Liver (tissue), 9 donors: ENCODE results near the gene RIC8B. TPM values are rescaled to one million over a fixed set of nuclear protein-coding genes. Genes with fewer than 3 reads are reported as not detected.

ENCODE experiments used
- DNase-seq: peaks from one replicate; pipeline ENCODE4 v3.0.0-alpha.2; 2017; ENCODE audit warnings: low spot score
- H3K27ac ChIP-seq, 2 donors: one replicate each; pipeline ENCODE4 v1.7.0; 2013; ENCODE audit warnings: inconsistent platforms in 2 of 2, low read length in 2 of 2, control low read depth in 1 of 2, low read depth in 1 of 2, mild to moderate bottlenecking in 1 of 2
- H3K27me3 ChIP-seq, 4 donors: one replicate each; pipeline versions ENCODE4 v1.6.1 to v1.7.0; 2013; ENCODE audit warnings: low read length in 3 of 4, inconsistent platforms in 1 of 4, mild to moderate bottlenecking in 1 of 4, moderate library complexity in 1 of 4; ENCODE audit not compliant: control insufficient read depth in 4 of 4, insufficient read depth in 4 of 4
- H3K36me3 ChIP-seq, 4 donors: one replicate each; pipeline versions ENCODE4 v1.6.1 to v1.7.0; 2013; ENCODE audit warnings: low read length in 3 of 4, mild to moderate bottlenecking in 3 of 4, low read depth in 1 of 4, moderate library complexity in 1 of 4; ENCODE audit not compliant: control insufficient read depth in 4 of 4, insufficient read depth in 3 of 4
- H3K4me1 ChIP-seq, 4 donors: one replicate each; pipeline versions ENCODE4 v1.6.1 to v1.7.0; 2013; ENCODE audit warnings: low read length in 3 of 4, mild to moderate bottlenecking in 3 of 4, moderate library complexity in 1 of 4; ENCODE audit not compliant: control insufficient read depth in 4 of 4, insufficient read depth in 4 of 4
- H3K4me3 ChIP-seq, 3 donors: one replicate each; pipeline versions ENCODE4 v1.6.1 to v1.7.0; 2013; ENCODE audit warnings: low read length in 3 of 3, control low read depth in 1 of 3, low read depth in 1 of 3, mild to moderate bottlenecking in 1 of 3
- H3K9ac ChIP-seq, 2 donors: one replicate each; pipeline ENCODE4 v1.7.0; 2013; ENCODE audit warnings: low read length in 2 of 2, mild to moderate bottlenecking in 2 of 2, moderate library complexity in 2 of 2, control low read depth in 1 of 2, low read depth in 1 of 2
- H3K9me3 ChIP-seq, 4 donors: one replicate each; pipeline versions ENCODE4 v1.6.1 to v1.7.0; 2013; ENCODE audit warnings: low read length in 3 of 4; ENCODE audit not compliant: control insufficient read depth in 4 of 4
- CTCF ChIP-seq: fragments of 150-350 bp; IDR thresholded peaks from 2 replicates; pipeline ENCODE4 v1.5.1; 2017; ENCODE audit warnings: improper control_type of control experiment, low read depth, low read length; ENCODE audit not compliant: missing input control
- EGR1 ChIP-seq, 2 donors: IDR thresholded peaks; 2 replicates each; pipeline ENCODE4 v1.6.1; 2016 to 2018; ENCODE audit warnings: antibody characterized with exemption in 2 of 2, low read depth in 2 of 2
- FOXA1 ChIP-seq: IDR thresholded peaks from 2 replicates; pipeline ENCODE4 v1.6.1; 2016; ENCODE audit warnings: antibody characterized with exemption
- FOXA2 ChIP-seq: IDR thresholded peaks from 2 replicates; pipeline ENCODE4 v1.6.1; 2016; ENCODE audit warnings: antibody characterized with exemption
- GABPA ChIP-seq, 2 donors: IDR thresholded peaks in 1 of 2; conservative IDR thresholded peaks in 1 of 2; 2 replicates each; pipeline ENCODE4 v1.6.1; 2016; ENCODE audit warnings: antibody characterized with exemption in 2 of 2, mild to moderate bottlenecking in 1 of 2, moderate library complexity in 1 of 2
- HNF4A ChIP-seq, 2 donors: conservative IDR thresholded peaks; 2 replicates each; pipeline ENCODE4 v1.6.1; 2016; ENCODE audit warnings: antibody characterized with exemption in 2 of 2, mild to moderate bottlenecking in 2 of 2
- HNF4G ChIP-seq: IDR thresholded peaks from 2 replicates; pipeline ENCODE4 v1.6.1; 2016; ENCODE audit warnings: antibody characterized with exemption
- JUND ChIP-seq, 2 donors: IDR thresholded peaks; 2 replicates each; pipeline ENCODE4 v1.6.1; 2016; ENCODE audit warnings: antibody characterized with exemption in 2 of 2
- MAX ChIP-seq: IDR thresholded peaks from 2 replicates; pipeline ENCODE4 v1.6.1; 2016; ENCODE audit warnings: antibody characterized with exemption
- NR2F2 ChIP-seq: IDR thresholded peaks from 2 replicates; pipeline ENCODE4 v1.6.1; 2016; ENCODE audit warnings: antibody characterized with exemption
- RAD21 ChIP-seq, 2 donors: IDR thresholded peaks; 2 replicates each; pipeline ENCODE4 v1.6.1; 2016; ENCODE audit warnings: antibody characterized with exemption in 2 of 2, mild to moderate bottlenecking in 2 of 2
- REST ChIP-seq: IDR thresholded peaks from 2 replicates; pipeline ENCODE4 v1.6.1; 2016; ENCODE audit warnings: antibody characterized with exemption, mild to moderate bottlenecking
- RXRA ChIP-seq, 2 donors: IDR thresholded peaks; 2 replicates each; pipeline ENCODE4 v1.6.1; 2017 to 2018; ENCODE audit warnings: antibody characterized with exemption in 2 of 2, mild to moderate bottlenecking in 1 of 2
- SP1 ChIP-seq: IDR thresholded peaks from 2 replicates; pipeline ENCODE4 v1.6.1; 2018; ENCODE audit warnings: antibody characterized with exemption, mild to moderate bottlenecking
- TAF1 ChIP-seq: conservative IDR thresholded peaks from 2 replicates; pipeline ENCODE4 v1.6.1; 2016; ENCODE audit warnings: antibody characterized with exemption, mild to moderate bottlenecking
- YY1 ChIP-seq: IDR thresholded peaks from 2 replicates; pipeline ENCODE4 v1.6.1; 2016; ENCODE audit warnings: antibody characterized with exemption, mild to moderate bottlenecking
- ZBTB33 ChIP-seq: IDR thresholded peaks from 2 replicates; pipeline ENCODE4 v1.6.1; 2016; ENCODE audit warnings: antibody characterized with exemption
- WGBS: extraction: QIAGEN DNeasy Blood & Tissue Kit; methylation state at CpG from one replicate; pipeline ENCODE4 v1.1.7; 2013; 5-methylcytosine and 5-hydroxymethylcytosine counted together
- polyA plus RNA-seq, 2 donors: library from polyadenylated mRNA; stranded (reverse) in 1 of 2; unstranded in 1 of 2; fragments of 200-250 nt in 1 of 2; fragments of >200 nt in 1 of 2; fragmentation: Nextera tagmentation in 1 of 2; extraction: Ambion mirVana in 1 of 2; gene quantifications; one replicate each; pipeline versions ENCODE4 v1.2.1 to v1.2.3, GENCODE V29; 2013 to 2015
- total RNA-seq, 2 donors: library from RNA; depleted of rRNA; stranded (reverse); fragments of >200 nt; gene quantifications; one replicate each; pipeline ENCODE4 v1.2.3, GENCODE V29; 2014
- TF ChIP-seq, protein P1 (sequence below): IDR thresholded peaks from 2 replicates; pipeline ENCODE4 v1.6.1; 2016; ENCODE audit warnings: antibody characterized with exemption
- donor health status: healthy.
- donor health status: healthy.
- donor health status: healthy.
- donor health status: healthy.
- donor health status: healthy.

Gene RIC8B
- total RNA-seq (10 to 100 TPM in 1 of 2 donors, 1 to 10 TPM in 1; 5.6 to 15.1 TPM), polyA plus RNA-seq (1 to 10 TPM; 2.7 to 2.8 TPM)

DNA sequence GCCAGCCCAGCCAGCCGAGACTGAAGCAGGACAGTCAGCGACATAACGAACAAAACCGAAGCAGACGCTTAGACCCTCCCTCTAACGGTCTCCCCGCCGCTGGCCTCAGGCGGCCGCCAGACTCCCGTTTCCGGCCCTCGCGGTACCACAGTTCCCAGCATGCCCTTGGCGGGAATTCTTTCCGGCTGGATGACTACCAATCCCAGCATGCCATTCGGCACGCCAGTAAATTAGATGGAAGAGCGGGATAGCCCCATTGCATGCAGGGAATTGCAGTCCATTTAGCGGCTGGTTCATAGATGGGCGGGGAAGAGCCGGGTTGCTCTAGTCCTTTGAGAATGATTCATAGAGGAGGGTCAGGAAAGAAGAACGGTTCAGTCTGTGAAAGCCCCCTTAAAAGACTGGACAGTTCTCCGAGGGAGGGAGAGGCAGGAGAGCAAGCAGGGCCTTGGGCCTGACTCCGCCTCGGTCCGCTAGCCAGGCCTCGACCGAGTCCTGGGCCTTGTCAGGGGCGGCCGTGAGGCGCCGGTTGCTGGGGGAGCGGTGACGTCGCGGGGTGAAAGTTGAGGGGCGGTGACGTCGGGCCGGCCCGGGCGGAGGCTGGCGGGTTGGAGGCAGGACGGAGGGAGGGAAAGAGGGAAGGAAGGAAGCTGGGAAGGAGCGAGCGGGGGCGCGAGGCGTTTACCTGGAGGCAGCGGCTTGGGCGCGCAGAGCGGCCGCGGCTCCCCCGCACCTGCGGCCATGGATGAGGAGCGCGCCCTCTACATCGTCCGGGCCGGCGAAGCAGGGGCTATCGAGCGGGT is at the start of gene RIC8B:
Gene RIC8B (plus strand): TSS at position 678 of the 803 bp plus-strand sequence. CDS start 64 bp downstream, at position 742.
- Histone ChIP-seq H3K9me3 (no peaks in the 10 kb centered on the region), H3K4me1 (peaks cover 4 to 41% (median 33%) of the 10 kb centered on the region in 4 donors), H3K27ac (peak within 1 kb of the TSS; percentile 96 to 98), H3K4me3 (peak within 1 kb of the TSS; percentile 64 to 91 (median 88)), H3K27me3 (no peaks in the 10 kb centered on the region), H3K9ac (peak within 1 kb of the TSS; percentile 85 to 100), H3K36me3 (no peaks in the 10 kb centered on the region)
- DNase-seq: peak; percentile 94
- no peak for TF ChIP-seq CTCF
- TF ChIP-seq SP1: peak; percentile 88
- TF ChIP-seq FOXA1: peak; percentile 20
- TF ChIP-seq, protein P1, sequence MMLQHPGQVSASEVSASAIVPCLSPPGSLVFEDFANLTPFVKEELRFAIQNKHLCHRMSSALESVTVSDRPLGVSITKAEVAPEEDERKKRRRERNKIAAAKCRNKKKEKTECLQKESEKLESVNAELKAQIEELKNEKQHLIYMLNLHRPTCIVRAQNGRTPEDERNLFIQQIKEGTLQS: peak; percentile 66
- TF ChIP-seq RAD21 (IDR thresholded peaks at IDR 0.05): peak in 1 of 2 donors; percentile 30
- peak; percentile 74 for TF ChIP-seq NR2F2
- peak; percentile 15 to 41 for TF ChIP-seq HNF4A (conservative IDR thresholded peaks at IDR 0.05)
- TF ChIP-seq JUND (IDR thresholded peaks at IDR 0.05): peak; percentile 84 to 91
- peak; percentile 92 for TF ChIP-seq TAF1
- TF ChIP-seq EGR1 (IDR thresholded peaks at IDR 0.05; ENCODE audit: low read depth in 2 of 2): peak; percentile 12 to 26
- no peak for TF ChIP-seq HNF4G
- TF ChIP-seq ZBTB33: peak; percentile 98
- TF ChIP-seq YY1: peak; percentile 96
- TF ChIP-seq REST: peak; percentile 81
- TF ChIP-seq MAX: peak; percentile 91
- TF ChIP-seq GABPA (IDR thresholded peaks at IDR 0.05 in 1 of 2, conservative IDR thresholded peaks at IDR 0.05 in 1 of 2): peak; percentile 58 to 88
- TF ChIP-seq FOXA2: no peak
- TF ChIP-seq RXRA (IDR thresholded peaks at IDR 0.05): peak; percentile 75 to 78
- WGBS: under 1% methylated on average over 66 of the region's 66 CpGs
